ENCODE measurements around the gene ERBIN.

DNA sequence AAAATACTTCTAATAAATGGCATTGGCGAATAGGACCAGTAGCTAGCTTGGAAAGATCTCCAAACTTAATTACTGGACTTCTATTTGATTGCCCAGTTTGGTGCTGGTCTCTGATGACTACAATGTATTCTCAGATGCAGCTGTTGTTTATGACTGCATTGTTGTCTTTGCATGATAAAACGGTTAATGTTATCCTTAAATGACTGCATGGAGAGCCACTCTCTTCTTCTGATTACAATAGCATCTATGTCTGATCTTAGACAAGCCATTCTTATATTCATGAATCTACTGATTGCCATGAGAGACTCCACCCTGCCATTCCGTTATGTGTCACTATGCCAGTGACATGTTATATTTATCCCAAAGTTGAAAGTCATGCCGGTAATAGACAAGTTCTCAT is 42.9 kb upstream of the ERBIN start:
- TF ChIP-seq, protein P1, sequence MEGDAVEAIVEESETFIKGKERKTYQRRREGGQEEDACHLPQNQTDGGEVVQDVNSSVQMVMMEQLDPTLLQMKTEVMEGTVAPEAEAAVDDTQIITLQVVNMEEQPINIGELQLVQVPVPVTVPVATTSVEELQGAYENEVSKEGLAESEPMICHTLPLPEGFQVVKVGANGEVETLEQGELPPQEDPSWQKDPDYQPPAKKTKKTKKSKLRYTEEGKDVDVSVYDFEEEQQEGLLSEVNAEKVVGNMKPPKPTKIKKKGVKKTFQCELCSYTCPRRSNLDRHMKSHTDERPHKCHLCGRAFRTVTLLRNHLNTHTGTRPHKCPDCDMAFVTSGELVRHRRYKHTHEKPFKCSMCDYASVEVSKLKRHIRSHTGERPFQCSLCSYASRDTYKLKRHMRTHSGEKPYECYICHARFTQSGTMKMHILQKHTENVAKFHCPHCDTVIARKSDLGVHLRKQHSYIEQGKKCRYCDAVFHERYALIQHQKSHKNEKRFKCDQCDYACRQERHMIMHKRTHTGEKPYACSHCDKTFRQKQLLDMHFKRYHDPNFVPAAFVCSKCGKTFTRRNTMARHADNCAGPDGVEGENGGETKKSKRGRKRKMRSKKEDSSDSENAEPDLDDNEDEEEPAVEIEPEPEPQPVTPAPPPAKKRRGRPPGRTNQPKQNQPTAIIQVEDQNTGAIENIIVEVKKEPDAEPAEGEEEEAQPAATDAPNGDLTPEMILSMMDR (IDR thresholded peaks at IDR 0.05; ENCODE audit: poor library complexity) = no peak
- no peak for TF ChIP-seq EZH2 (IDR thresholded peaks at IDR 0.05; ENCODE audit: borderline replicate concordance)

Measured in hepatocyte (in vitro differentiated cells).